Ovary (tissue), 3 donors: ENCODE measurements around the gene FNDC8.

ENCODE experiments used
- EP300 ChIP-seq: sonication (generic); formaldehyde crosslinking; IDR thresholded peaks from one replicate; pipeline ENCODE4 v1.6.1; 2017; ENCODE audit warnings: antibody characterized with exemption
- POLR2A ChIP-seq: fragments of 450-650 bp; IDR thresholded peaks from one replicate; pipeline ENCODE4 v1.6.1; 2017; ENCODE audit warnings: antibody characterized with exemption, mild to moderate bottlenecking, moderate library complexity
- TF ChIP-seq, protein P1 (sequence below), 3 donors: fragments of 450-650 bp in 2 of 3; fragments of 200-600 bp in 1 of 3; IDR thresholded peaks; one replicate each; pipeline versions ENCODE4 v1.5.1 to v1.8.0; 2016 to 2022; ENCODE audit warnings: antibody characterized with exemption in 3 of 3, mild to moderate bottlenecking in 1 of 3
- donor health status: DM: no; HTN: no; CAD: no.

DNA sequence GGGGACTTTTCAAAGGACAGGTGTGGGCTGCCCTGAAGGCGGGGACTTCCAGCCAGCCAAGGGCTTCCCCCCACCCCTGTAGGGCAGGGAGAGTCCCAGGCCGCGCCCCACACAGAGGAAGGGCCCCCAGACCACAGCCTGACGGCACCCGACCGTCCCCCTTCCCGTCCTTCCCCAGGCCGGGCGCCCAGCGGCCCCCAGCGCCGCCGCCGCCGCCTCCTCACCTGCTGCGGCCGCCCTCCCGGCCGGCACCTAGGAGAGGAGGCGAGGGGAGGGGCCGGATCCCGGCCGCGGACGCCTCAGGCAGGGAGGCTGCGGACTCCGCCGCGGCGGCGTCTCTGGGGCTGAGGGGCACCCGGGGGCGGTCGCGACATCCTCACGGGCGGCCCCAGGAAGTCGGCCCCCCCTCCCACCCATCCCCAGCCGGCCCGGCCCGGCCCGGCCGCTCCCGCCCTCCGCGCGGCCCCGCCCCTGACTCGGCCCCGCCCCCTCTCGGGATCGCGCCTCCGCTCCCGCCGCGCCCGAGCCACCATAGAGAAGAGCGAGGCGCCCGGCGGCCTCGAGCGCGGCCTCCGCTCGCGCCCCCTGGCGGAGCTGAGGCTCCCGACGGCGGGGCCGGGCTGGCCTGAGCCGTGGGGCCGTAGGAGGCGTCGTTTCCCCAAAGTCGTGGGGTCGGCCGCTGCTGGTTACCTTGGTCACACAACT, 32.4 kb upstream of the FNDC8 start:
- TF ChIP-seq, protein P1, sequence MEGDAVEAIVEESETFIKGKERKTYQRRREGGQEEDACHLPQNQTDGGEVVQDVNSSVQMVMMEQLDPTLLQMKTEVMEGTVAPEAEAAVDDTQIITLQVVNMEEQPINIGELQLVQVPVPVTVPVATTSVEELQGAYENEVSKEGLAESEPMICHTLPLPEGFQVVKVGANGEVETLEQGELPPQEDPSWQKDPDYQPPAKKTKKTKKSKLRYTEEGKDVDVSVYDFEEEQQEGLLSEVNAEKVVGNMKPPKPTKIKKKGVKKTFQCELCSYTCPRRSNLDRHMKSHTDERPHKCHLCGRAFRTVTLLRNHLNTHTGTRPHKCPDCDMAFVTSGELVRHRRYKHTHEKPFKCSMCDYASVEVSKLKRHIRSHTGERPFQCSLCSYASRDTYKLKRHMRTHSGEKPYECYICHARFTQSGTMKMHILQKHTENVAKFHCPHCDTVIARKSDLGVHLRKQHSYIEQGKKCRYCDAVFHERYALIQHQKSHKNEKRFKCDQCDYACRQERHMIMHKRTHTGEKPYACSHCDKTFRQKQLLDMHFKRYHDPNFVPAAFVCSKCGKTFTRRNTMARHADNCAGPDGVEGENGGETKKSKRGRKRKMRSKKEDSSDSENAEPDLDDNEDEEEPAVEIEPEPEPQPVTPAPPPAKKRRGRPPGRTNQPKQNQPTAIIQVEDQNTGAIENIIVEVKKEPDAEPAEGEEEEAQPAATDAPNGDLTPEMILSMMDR (IDR thresholded peaks at IDR 0.05) = peak; percentile 79 to 82 (median 82)
- TF ChIP-seq EP300 (no peak), POLR2A (peak; percentile 36)
